ENCODE measurements around the gene KIAA1671.

The KIAA1671 gene

GRCh38 chr22:25197340-25197739, 244.8 kb downstream of the KIAA1671 start:
- Histone ChIP-seq H3K79me2 (ENCODE audit: insufficient read depth, low read length) (no peaks in the 10 kb centered on the region), H3K4me2 (ENCODE audit: low read depth, low read length, poor library complexity, severe bottlenecking) (no peak overlapping the region), H3K36me3 (ENCODE audit: insufficient read depth, low read length) (no peaks in the 10 kb centered on the region), H3F3A (ENCODE audit: low read depth) (no peaks in the 10 kb centered on the region), H4K20me1 (ENCODE audit: insufficient read depth, low read length, poor library complexity, severe bottlenecking) (no peaks in the 10 kb centered on the region), H3K27me3 (ENCODE audit: insufficient read depth, low read length, poor library complexity, severe bottlenecking) (no peaks in the 10 kb centered on the region), H2AFZ (ENCODE audit: low read length) (no peak overlapping the region), H3K9ac (ENCODE audit: low read depth, low read length, poor library complexity, severe bottlenecking) (no peak overlapping the region), H3K9me3 (ENCODE audit: insufficient read depth, low read depth, low read length) (no peaks in the 10 kb centered on the region), H3K4me3 (ENCODE audit: low read length, poor library complexity, severe bottlenecking) (no peak overlapping the region), H3K9me2 (replicated peaks; ENCODE audit: low read depth, low read length) (no peaks in the 10 kb centered on the region), H3K4me1 (ENCODE audit: insufficient read depth, low read length, poor library complexity, severe bottlenecking) (no peaks in the 10 kb centered on the region)
- TF ChIP-seq EZH2phosphoT487 (IDR thresholded peaks at IDR 0.05; ENCODE audit: borderline replicate concordance), result no peak
- TF ChIP-seq CTCF (conservative IDR thresholded peaks at IDR 0.05; ENCODE audit: low read length), result no peak

GRCh38 chr22:25199731-25200520, 247.4 kb downstream of the KIAA1671 start, which contains the start of gene CRYBB3:
Gene CRYBB3 (plus strand): TSS chr22:25199858. CDS start chr22:25201397, 1,539 bp downstream.
- H3K27me3 ChIP-seq (ENCODE audit: insufficient read depth, low read length, poor library complexity, severe bottlenecking), result no peaks in the 10 kb centered on the region
- no peak within 1 kb of the TSS for H3K4me3 ChIP-seq (ENCODE audit: low read length, poor library complexity, severe bottlenecking)
- no peaks in the 10 kb centered on the region for H3K9me2 ChIP-seq (replicated peaks; ENCODE audit: low read depth, low read length)
- no peaks in the 10 kb centered on the region for H3K9me3 ChIP-seq (ENCODE audit: insufficient read depth, low read depth, low read length)
- no peaks in the 10 kb centered on the region for H3K36me3 ChIP-seq (ENCODE audit: insufficient read depth, low read length)
- no peak within 1 kb of the TSS for H2AFZ ChIP-seq (ENCODE audit: low read length)
- TF ChIP-seq CTCF (conservative IDR thresholded peaks at IDR 0.05; ENCODE audit: low read length), result no peak
- TF ChIP-seq EZH2phosphoT487 (IDR thresholded peaks at IDR 0.05; ENCODE audit: borderline replicate concordance), result no peak
- no peaks in the 10 kb centered on the region for H3K4me1 ChIP-seq (ENCODE audit: insufficient read depth, low read length, poor library complexity, severe bottlenecking)
- H3K79me2 ChIP-seq (ENCODE audit: insufficient read depth, low read length), result no peaks in the 10 kb centered on the region
- H3F3A ChIP-seq (ENCODE audit: low read depth), result no peaks in the 10 kb centered on the region
- no peak within 1 kb of the TSS for H3K4me2 ChIP-seq (ENCODE audit: low read depth, low read length, poor library complexity, severe bottlenecking)
- H3K9ac ChIP-seq (ENCODE audit: low read depth, low read length, poor library complexity, severe bottlenecking), result no peak within 1 kb of the TSS
- no peaks in the 10 kb centered on the region for H4K20me1 ChIP-seq (ENCODE audit: insufficient read depth, low read length, poor library complexity, severe bottlenecking)

- no peaks in the 10 kb centered on the region for H3K79me2 ChIP-seq (ENCODE audit: insufficient read depth, low read length)
- no peaks in the 10 kb centered on the region for H3K4me1 ChIP-seq (ENCODE audit: insufficient read depth, low read length, poor library complexity, severe bottlenecking)
- H3K9ac ChIP-seq (ENCODE audit: low read depth, low read length, poor library complexity, severe bottlenecking), result no peak overlapping the region
- no peaks in the 10 kb centered on the region for H3K9me3 ChIP-seq (ENCODE audit: insufficient read depth, low read depth, low read length)
- H3K4me3 ChIP-seq (ENCODE audit: low read length, poor library complexity, severe bottlenecking), result no peak overlapping the region
- H4K20me1 ChIP-seq (ENCODE audit: insufficient read depth, low read length, poor library complexity, severe bottlenecking), result no peaks in the 10 kb centered on the region
- no peaks in the 10 kb centered on the region for H3F3A ChIP-seq (ENCODE audit: low read depth)
- no peak overlapping the region for H2AFZ ChIP-seq (ENCODE audit: low read length)
- no peaks in the 10 kb centered on the region for H3K9me2 ChIP-seq (replicated peaks; ENCODE audit: low read depth, low read length)
- no peaks in the 10 kb centered on the region for H3K36me3 ChIP-seq (ENCODE audit: insufficient read depth, low read length)
- H3K27me3 ChIP-seq (ENCODE audit: insufficient read depth, low read length, poor library complexity, severe bottlenecking), result no peaks in the 10 kb centered on the region
- TF ChIP-seq EZH2phosphoT487 (IDR thresholded peaks at IDR 0.05; ENCODE audit: borderline replicate concordance), result no peak
- TF ChIP-seq CTCF (conservative IDR thresholded peaks at IDR 0.05; ENCODE audit: low read length), result no peak
- no peak overlapping the region for H3K4me2 ChIP-seq (ENCODE audit: low read depth, low read length, poor library complexity, severe bottlenecking)
Measured at GRCh38 chr22:25200967-25201366, 248.5 kb downstream of the KIAA1671 start.

All from Loucy (cell line).